Measurements from ENCODE around the gene AHR. TPM values are rescaled to one million over a fixed set of nuclear protein-coding genes. Genes with fewer than 3 reads are reported as not detected.

AHR gene
- total RNA-seq, 1 donor from 2014 or later, result 96.4 TPM

- DNase-seq (ENCODE audit: low read depth), result no peak
Observed at GRCh38 chr7:17302575-17303142, 4.2 kb downstream of the AHR start.

GRCh38 chr7:17304926-17305325 is 6.5 kb downstream of the AHR start:
- DNase-seq (ENCODE audit: low read depth), result peak; percentile 78

- no peak for DNase-seq (ENCODE audit: low read depth)
Observed at GRCh38 chr7:17305387-17306171, 7.1 kb downstream of the AHR start.

- DNase-seq (ENCODE audit: low read depth), result no peak
Observed at GRCh38 chr7:17307000-17307399, 8.5 kb downstream of the AHR start.

GRCh38 chr7:17307558-17307957 is 9.1 kb downstream of the AHR start:
- no peak for DNase-seq (ENCODE audit: low read depth)

GRCh38 chr7:17307969-17308648 is 9.7 kb downstream of the AHR start:
- no peak for DNase-seq (ENCODE audit: low read depth)

GRCh38 chr7:17311194-17311593 is 12.7 kb downstream of the AHR start:
- no peak for DNase-seq (ENCODE audit: low read depth)

- DNase-seq (ENCODE audit: low read depth), result no peak
Observed at GRCh38 chr7:17311952-17312351, 13.5 kb downstream of the AHR start.

GRCh38 chr7:17312641-17313040 is 14.2 kb downstream of the AHR start:
- DNase-seq (ENCODE audit: low read depth), result no peak

- DNase-seq (ENCODE audit: low read depth), result no peak
Observed at GRCh38 chr7:17313194-17313593, 14.7 kb downstream of the AHR start.

- DNase-seq (ENCODE audit: low read depth), result no peak
Observed at GRCh38 chr7:17315974-17316373, 17.5 kb downstream of the AHR start.

- no peak for DNase-seq (ENCODE audit: low read depth)
Observed at GRCh38 chr7:17318146-17318545, 19.7 kb downstream of the AHR start.

GRCh38 chr7:17319164-17320101 is 21.0 kb downstream of the AHR start:
- no peak for DNase-seq (ENCODE audit: low read depth)

- no peak for DNase-seq (ENCODE audit: low read depth)
Observed at GRCh38 chr7:17320102-17320497, 21.6 kb downstream of the AHR start.

- no peak for DNase-seq (ENCODE audit: low read depth)
Observed at GRCh38 chr7:17320657-17321056, 22.2 kb downstream of the AHR start.

- no peak for DNase-seq (ENCODE audit: low read depth)
Observed at GRCh38 chr7:17325364-17325763, 26.9 kb downstream of the AHR start.

- no peak for DNase-seq (ENCODE audit: low read depth)
Observed at GRCh38 chr7:17326378-17326777, 27.9 kb downstream of the AHR start.

- DNase-seq (ENCODE audit: low read depth), result no peak
Observed at GRCh38 chr7:17328641-17329040, 30.2 kb downstream of the AHR start.

- no peak for DNase-seq (ENCODE audit: low read depth)
Observed at GRCh38 chr7:17329440-17329839, 31.0 kb downstream of the AHR start.

- no peak for DNase-seq (ENCODE audit: low read depth)
Observed at GRCh38 chr7:17331891-17332501, 33.5 kb downstream of the AHR start.

GRCh38 chr7:17333221-17333620 is 34.8 kb downstream of the AHR start:
- DNase-seq (ENCODE audit: low read depth), result no peak

Measured in myocyte (in vitro differentiated cells).